RCC 7860 (cell line): ENCODE results near the gene POLR1A.
A peak's percentile ranks its signal among the peaks of the same experiment; 100 is the strongest.

Experiments
- DNase-seq: peaks from one replicate; pipeline ENCODE4 v3.0.0-alpha.2; 2015; ENCODE audit warnings: low spot score
- FAIRE-seq: peaks from 2 replicates; lab custom pipeline; 2012; peaks lifted over from hg19 to GRCh38; lab: Jason Lieb, UNC

The POLR1A gene

DNA sequence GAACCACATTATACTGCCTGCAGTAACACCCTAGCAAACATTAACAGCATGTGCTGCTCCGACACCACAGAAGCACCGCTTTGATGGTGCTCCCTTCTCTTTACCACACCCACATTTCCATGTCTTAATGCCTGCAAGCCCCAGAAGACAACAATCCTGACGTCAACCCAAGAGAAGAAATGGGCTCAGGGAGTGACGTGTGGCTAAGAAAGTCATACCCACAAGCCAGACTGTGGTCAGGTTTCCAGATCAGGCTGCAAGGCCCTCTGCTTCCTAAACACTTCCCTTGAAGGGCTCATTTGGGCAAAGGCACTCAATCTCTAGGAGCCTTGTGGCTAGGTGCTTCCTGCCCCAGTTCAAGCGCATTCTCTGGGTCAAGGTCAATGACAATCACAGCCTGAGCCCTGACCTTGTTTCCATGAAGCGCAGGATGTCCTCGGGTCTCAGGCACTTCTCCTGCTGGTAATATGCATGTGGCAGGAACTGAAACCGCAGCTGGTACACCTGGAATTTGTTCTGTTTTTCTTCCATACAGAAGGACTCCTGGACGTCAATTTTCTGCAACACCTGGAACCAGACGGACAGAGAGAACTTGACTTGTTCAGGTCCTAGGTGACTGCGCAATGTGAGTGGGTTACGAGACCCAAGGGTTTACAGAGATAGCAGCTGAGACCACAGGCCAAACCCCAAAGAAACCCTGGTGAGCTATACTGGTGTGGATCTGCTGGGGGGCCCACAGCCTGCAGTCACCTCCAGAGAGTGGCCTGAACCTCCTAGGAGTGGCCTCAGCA lies 67.2 kb downstream of the POLR1A start:
- DNase-seq, result peak; percentile 78
- FAIRE-seq, result peak; percentile 93

DNA sequence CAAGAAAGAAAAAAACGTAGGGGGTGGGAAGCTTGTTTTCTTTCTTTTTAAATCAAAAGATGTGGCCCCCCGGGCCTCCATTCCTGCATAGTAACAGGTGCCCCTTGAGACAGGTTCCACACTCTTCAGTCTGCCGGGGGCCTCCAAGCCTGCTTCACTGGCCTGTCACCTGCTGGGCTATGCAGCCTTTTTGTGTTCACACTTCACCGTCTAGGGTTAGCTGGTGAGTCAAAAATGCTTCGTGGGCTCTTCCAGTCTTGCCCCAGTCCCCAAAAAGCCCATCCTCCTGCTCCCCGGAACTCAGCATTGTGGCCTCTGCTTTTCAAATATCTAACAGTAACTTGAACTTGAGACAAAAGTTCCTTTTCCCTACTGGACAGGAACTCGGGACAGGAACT lies 67.9 kb downstream of the POLR1A start:
- FAIRE-seq, result no peak
- DNase-seq, result no peak

DNA sequence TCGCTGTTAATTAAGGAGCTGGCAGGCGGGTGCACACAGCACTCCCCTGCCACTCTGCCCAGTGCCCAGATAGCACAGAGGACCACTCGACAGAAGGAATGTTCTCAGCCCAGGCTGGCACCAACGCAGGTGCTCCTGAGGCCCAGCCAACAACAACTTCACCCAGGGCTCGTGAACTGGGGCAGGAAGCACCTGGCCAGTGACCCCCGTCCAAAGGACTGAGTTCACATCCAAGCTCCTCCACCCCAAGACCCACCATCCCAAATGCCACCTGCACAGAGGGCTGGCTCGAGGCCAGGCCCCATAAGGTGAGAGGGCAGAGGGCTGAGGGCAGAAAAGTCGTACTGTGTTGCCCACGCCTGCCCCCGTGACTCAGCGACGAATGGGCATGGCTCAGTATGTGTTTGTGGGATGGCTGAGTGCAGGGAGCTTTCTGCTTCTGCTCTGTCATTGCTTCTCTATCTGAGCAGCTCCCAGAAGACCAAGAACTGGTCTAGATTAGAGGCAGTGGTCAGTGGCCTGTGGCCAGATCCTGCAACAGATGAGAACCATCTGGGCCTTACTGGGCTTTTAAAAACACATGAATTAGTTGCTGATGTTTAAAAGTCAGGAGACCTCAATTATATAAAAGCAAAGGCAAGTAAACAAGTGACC lies 68.4 kb downstream of the POLR1A start:
- DNase-seq (peak; percentile 47), FAIRE-seq (peak; percentile 31)

DNA sequence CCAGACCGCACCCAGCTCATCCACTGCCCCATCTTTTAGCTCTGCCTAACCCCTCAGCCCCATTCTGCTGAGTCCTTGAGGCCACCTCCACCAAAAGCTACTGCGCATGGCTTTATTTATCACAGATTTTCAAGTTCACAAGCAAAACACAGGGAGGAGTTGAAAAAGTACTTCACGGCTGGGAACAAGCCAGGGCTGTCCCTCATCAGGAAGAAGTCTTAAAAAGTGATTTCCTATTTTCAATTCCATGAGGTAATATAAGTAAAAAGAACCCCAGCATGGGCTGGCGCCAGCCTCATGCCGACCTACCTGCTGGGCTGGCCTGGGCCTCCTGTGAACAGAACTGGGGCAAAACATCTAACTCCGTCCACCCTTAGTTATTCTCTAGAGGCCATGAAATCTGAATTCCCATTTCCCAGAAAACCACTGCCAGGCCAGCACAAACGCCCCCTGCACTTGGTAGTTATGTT lies 69.0 kb downstream of the POLR1A start:
- FAIRE-seq (no peak), DNase-seq (no peak)

DNA sequence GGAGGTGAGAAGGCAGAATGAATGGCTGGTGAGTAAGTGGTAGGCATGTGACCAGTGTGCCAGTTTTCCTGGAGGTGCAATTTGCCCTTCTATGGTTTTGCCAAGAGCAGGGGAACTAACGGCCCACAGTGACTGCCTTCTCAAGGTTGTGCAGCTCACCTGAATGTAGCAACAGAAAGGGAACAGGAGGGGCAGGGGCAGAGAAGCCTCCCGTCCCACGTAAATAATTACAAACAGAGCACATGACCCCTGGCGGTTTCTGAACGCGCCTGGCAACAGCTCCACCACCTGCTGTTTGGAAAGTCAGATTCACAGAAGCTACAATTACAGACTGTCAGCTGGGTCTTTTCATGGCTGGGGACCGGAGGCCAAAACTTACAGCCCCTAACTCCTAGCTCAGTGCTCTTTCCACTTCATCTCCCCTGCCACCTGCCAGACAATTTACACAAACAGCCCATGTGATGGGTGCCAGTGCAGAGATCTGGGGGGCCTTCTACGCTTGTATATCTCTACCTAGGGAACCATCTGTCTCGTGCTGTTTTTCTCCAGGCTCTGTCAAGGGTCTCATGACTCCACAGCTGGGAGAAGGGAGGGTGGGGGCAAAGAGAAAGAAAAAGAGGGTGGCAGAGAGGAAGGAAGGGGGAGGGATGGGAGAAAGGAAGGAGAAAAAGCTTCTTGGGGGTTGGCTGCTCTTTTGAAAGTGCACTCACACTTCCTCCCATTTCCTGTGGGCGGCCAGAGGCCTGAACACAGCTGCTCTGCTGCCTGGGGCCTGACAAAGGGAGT lies 69.6 kb downstream of the POLR1A start:
- DNase-seq, result peak; percentile 26
- no peak for FAIRE-seq

DNA sequence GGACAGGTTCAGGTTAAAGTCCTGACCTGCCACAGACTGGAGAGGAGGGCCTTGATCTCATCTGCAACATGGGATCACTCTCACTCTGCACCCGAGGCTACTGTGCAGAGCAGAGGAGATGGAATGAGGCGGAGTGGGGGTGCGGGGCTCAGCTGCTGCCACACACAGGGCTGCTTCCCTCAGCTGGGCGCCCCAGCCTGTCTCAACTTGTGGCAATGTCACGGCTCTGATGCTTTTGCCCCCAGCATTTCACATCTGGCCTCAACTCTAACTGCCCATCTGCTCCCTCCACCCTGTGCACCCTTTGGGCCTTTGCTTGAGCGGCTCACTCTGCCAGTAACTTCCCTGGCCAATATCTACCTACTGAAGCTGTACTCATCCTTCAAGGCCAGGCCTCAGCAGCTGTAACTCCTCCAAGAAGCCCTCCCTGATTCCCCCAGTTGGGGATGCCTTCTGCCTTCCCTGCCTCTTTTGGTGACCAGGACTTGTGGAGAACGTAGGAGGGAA lies 70.3 kb downstream of the POLR1A start:
- no peak for FAIRE-seq
- no peak for DNase-seq

DNA sequence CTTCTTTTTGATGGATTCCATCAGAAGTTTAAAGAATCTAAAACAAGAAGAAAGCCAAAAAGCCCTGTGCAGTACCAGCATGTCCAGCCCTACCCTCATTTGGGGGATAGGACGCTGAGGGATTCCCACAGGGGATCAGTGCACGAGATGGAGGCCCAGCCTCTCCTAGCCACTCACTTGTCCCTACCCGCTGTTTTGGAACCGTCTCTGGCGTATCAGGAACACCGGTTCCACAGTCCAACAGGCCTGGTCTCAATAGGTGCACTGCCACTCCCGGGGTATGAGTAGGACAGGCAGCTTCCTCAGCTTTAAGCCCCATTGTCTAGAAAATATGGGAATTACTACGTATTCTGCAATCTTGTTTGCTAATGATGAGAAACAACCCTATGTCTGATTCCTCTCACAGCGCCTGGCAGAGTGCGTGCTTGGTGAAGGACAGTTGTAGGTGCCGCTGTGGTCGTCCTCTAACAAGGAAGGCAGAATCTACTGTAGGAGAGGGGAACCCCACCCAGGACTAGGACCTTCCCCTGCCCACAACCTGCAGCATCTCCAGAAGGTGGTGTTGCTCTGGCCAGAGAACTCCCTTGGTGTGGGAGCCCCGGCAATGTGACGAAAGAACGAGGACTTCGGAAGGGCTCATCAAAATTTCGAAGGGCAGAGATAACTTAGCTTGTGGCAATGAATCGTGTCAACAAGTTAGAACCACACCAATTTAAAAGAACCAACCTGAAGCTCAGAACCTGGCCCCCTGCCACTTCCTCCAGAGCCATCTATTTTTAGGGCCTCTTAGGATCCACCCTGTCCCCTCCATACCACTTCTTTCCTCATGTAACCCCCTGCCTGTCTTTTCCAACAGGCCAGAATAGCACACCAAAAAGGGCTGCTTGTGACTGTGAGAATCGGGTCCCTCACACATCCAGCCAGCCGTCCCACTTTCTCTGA lies 71.7 kb downstream of the POLR1A start:
- FAIRE-seq (no peak), DNase-seq (no peak)

DNA sequence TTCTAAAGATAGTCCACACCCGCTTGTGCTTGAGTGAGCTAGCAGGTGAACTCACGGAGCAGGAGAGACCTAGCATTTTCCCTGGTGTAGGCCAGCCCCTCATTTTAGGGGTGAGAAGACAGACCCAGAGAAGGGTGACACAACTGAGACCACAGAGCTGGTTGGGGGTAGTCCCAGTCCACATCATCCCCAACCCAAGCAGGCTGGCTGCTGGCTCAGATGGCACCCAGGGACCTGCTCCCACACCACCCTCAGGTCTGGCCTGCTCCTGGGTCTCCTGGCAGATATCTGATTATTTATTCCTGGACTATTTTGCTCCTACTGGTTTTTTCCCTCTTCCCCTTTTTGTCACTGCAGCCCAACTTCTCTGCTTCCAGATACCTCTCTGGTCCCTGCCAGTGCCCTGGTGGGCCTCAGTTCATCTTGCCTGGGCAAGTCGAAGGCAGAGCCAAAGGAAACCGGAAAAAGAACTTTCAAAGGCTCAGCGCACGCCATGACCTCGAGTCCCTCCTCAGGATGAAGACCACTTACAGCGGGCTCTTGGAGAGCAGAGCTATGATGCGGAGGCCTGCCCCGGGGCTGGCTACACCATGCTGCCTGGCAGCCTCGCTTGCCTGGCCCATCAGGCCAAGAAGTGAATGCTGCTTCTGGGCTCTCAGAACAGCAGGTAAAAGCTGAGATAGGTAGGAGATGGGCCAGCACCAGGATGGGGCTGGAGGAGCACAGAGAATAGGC lies 72.7 kb downstream of the POLR1A start:
- FAIRE-seq (no peak), DNase-seq (no peak)

DNA sequence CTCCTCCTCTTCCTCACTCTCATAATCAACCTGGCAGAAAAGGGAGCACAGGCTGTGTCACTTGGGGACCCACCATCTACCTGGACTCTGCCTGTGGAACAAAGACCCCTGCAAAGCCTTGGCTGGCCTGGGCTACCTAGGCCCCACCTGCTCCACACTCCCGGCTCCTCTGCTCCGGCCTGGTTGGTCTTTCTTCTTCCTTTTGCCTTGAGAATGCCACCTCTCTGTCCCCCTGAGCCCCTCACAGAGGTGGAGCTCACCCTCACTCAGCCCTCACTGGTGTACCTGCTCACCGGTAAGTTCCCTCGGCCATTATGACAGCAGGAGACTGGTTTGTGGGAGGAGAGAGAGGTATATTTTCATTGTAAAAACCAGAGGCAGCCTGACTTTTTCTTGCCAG lies 74.1 kb downstream of the POLR1A start:
- FAIRE-seq, result no peak

DNA sequence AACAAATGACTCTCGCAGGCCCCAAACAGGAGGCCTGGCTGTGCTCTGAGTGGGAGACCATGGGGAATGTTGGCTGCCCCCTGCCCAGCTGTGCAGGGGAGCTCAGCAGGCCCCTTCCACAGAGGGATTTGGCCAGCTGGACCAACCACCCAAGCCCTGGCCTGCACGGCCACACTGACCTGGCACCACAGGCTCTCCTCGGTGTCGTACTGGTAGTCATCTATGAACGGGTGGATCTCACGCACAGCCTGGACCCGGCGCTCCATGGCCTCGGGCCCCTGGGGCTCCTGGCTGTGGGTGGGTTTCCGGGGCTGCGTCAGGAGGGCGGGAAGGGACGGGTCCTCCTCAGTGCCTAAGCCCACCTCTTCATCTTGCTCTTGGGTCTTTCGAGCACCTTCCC lies 74.5 kb downstream of the POLR1A start:
- no peak for DNase-seq
- FAIRE-seq, result no peak

More for the DNA sequence above, 74.1 kb downstream of the POLR1A start:
- no peak for DNase-seq

DNA sequence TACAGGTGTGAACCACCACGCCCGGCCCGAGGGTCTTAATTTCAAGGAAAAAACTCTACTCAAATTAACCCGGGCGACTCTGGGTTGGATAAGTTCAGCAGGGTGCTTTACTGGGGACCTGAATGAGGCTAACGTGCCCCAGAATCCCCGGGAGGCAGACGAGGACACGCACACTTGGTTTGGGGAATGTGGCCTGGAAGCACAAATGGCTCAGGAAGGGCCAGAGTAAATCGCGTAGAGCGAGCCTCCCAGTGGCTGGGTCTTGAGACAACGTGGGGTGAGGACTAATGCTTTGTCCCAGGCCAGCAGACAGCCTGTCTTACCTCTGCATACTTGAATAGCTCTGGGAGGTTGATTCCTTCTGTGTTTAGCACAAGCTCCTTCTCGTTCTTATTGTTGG lies 75.8 kb downstream of the POLR1A start:
- no peak for FAIRE-seq
- DNase-seq, result no peak

DNA sequence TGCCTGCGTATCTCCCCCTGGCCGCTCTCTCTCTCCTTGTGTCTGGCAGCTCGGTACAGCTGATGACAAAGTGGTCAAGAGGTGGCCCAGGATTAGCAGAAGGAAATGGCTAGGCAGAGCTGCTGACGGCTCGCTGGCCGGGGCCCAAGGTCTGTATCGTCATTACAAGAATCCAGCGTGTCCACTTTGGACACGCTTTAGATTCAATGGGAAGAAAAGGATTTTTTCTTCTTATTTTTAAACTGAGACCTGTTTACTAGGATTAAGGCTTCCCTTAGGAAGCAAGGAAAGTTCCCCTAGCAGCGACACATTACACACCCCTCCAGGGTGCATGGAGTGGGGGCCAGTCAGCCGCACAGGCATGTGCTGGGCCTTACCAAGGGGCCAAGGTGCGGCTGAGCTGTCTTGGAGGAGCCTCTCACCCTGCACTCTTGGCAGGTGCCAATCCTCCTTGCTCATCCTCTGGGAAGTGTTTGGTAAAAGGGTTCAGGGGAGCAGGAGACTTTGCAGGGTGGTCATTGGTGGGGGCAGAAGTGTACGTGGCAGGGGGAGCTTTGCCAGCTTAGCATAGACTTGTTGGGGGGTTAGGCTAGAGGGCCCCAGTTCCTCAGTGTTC lies 76.8 kb downstream of the POLR1A start:
- FAIRE-seq (no peak), DNase-seq (no peak)

DNA sequence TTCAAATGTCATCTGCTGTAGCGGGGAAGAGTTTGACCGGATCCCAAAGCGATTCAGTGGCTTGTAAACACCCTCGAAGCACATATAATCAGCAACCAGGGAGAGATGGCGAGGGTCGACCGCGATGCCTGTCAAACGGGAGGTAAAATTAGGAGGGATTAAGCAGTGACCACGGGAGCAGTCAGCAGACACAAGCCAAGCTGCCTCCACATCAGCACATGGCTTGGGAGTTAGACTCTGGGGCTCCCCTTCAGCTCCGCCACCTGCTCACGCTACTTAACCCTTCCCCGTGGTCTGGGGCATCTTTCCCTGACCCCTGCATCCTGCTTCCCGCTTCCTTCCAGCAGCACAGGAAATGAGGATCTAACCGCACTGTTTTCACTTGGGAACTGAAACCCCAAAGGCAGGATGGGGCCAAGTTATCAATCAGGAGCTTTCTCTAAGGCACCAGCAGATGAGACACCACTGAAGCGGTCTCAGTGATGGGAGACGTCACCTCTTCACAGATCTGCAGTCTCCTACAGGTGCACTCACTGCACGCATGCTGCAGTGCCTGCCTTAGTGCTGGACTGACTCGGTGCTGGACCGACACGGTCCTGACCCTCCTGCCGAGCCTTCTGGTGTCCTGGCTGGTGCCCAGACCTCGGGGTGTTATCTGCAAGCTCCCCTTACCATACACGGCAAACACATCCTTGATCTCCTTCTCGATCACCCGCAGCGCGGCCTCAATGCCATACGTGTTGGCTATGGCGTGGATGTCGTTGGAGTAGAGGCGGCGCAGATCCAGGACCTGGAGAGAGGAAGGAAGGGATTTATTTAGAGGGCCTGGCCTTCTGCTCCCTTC lies 77.5 kb downstream of the POLR1A start:
- no peak for FAIRE-seq
- no peak for DNase-seq

DNA sequence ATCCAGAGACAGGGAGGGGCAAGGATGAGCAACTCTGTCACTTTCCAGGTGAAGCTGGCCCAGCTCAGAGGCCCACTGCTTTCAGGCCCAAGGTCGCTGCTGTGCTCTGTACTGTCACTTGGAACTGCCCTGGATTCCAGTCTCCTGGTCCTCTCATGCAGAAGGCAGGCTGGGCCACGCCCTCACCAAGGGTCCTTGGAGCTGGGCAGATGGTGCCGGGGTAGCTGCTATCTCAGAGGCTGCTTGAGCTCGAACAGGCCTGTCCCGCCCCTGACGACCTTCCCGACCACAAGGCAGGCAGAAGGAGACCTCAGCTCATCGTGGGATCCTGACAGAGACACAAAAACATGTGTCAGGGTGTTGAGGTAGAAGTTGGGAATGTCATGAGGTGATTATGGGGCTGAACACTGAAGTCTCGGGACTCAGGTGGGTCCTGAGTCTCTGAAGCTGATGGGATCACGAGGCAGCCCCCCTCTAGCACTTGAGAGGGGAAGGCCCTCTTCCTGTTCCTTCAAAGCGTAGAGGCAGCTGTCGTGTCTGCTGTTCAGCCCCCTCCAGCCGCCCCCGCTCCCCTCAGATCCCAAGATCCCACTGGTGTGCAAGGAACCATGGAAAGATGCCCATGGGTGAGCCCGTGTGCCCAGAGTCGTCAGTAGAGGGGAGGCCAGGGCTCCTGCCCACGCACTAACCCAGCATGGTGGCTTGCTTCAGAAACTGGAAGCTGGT lies 78.3 kb downstream of the POLR1A start:
- DNase-seq (no peak), FAIRE-seq (no peak)

DNA sequence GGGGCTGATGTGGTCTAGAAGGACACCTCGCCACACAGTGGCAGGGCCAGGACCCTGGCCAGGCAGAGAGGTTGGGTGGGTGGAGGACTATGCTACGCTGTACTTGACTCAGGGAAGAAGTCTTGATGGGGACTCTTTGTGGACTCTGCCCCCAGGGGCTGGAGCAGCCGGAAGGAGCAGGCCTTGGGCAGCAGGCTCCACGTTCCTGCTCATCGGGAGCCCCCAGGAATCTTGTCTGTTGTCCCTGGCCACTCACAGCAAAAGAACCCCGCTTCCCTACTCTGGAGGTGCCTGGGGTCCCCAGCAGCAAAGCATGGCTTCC lies 79.0 kb downstream of the POLR1A start:
- DNase-seq, result no peak
- no peak for FAIRE-seq

DNA sequence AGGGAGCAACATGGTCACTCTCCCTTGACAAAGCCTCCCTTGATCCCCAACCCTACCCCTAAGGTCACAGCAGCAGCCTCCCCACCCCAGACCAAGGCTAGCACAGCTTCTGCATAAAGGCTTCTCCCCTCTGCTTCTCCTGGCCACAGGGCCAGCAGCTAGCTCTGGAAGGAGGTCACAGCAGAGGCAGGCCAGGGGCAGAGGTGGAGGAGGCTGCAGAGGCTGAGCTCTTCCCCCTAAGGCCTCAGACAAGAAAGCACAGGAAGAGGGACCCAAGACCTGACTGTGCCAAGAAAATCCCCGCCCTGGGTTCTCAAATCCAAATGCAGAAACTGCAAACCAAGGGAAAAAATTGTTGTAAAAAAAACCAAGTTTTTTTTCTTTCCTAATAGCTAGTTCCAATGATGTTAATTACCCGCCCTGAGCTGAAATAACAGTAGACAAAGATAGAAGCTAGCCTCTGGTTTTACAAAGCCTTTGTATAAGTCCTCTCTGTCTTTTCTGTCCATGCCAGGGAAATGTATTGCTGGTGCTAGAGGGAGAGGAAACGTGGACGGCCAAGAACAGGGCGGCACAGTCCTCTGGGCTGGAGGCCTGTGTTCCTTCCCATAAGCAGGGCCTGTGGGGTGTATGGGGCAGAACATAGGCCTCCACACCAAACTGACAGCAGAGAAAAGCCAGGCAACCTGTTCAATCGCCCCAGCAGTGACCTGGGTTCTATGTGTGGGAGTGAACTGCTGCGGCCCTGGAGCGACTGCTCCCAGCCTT lies 79.5 kb downstream of the POLR1A start:
- FAIRE-seq (no peak), DNase-seq (no peak)

DNA sequence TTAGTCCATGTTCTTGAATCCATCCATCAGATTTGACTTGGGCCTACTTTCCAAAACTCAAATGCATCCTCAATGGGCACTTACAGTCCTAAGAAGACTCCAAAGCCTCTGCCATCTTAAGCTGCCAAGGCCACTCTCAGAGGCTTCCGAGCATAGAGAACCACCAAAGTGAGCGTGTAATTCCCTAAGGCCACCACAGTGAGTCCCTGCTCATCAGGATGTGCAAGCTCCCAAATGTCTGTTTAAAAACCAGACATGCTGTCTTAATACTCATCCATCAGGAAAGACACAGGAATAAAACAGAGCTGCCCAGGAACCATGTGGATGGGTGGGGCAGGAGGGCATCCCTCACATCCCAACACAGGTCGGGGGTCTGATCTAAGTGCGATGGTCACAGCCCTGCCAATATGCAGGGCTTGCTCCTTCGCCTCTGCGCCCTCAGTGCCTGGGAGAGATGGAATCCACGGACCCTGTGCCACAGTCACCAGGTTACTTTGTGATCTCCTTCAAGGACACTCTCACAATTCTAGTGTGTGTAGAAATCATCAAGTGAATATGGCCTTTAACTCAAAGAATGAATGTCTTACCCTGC lies 80.4 kb downstream of the POLR1A start:
- DNase-seq (no peak), FAIRE-seq (no peak)
